GM21381 (cell line): ENCODE results near the gene HSD17B10.
"Not testable (repeated sequence)": the region's sequence is repeated elsewhere in the genome, so short reads cannot be mapped to it uniquely, and the experiment has no call there.

Source experiments
- ATAC-seq: cut with Tn5 transposase; IDR thresholded peaks from one replicate; pipeline ENCODE4 v1.9.1; 2021; ENCODE audit warnings: mild to moderate bottlenecking, moderate library complexity; ENCODE audit not compliant: unreplicated experiment

HSD17B10 gene

DNA sequence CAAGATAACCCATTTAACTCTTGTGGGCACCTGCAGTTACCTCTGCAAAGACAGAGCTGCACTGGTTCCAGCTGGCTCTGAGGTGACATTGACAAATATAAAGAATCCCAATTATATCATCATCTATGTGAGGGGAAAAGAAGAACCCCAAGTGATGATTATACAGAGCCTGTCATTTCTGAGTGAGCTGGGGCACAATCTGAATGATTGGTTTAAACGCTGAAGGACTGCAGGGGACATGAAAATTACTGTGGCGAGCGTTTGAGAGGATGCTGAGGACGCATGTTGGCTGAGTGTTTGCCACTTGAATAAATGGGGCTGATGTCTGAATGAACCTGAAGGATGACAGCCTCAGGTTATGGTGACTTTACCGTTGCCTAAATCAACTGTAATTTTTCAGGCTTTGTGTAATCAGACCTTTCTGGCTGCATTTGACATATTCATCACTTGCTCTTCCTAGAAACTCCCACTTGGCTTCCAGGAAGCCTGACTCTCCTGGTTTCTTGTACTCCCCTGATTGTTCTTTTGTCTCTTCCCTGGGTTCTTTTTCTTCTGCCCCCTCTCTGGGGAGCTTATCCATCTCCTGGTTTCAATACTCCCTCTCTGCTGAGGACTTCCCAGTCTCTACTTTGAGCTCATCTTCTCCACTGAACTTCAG lies 4.1 kb upstream of the HSD17B10 start:
- no peak for ATAC-seq

DNA sequence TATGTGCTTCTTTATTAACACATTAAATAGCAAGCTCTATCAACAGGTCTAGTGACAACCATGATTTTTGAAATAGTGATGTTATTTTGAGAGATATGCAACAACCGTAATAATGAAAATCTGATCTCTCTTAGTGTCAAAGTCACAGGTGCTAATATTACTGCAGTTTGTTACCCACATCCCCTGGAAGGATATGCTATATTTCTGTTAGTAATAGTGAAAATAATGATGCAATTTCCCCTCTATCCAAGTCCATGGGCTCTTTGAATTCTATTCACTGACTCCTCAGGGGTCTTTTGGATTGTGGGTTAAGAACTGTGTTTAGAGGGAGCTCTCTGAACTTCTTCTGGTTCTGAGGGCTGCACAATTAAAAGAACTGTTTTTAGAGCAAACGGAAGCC lies 3.0 kb upstream of the HSD17B10 start:
- ATAC-seq = no peak

DNA sequence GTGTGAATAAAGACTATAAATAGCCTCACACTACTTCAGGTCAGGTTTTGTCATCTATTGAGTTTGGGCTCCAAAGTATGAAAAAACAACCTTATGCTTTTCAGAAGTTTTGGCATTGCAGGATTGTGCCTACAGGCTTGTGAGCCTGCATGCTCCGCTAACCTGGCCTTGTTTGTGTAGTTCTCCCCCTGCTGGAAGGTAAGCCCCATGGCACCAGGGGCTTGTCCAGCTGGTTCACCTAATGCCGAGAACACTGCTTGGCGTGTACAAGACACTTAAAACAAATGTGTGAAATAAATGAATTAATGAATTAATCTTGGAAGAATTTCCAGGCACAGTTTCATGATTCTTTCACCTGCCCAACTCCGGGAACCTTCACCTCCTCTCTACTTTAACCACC lies 1.8 kb upstream of the HSD17B10 start:
- ATAC-seq = peak; percentile 55

DNA sequence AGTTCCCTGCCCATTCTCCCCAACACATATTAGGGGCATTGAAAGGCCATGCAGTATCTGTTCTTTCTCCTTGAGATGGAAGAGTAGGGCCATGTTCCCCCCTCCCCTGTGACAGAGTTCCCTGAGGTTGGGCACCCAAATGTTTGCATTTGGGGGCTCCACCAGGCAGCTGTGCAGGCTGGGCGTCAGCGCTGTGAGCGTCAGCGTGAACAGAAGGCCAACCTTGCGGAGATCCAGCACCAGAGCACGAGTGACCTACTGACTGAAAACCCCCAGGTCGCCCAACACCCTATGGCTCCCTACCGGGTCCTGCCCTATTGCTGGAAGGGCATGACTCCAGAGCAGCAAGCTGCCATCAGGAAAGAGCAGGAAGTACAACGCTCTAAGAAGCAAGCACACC lies 3.9 kb downstream of the HSD17B10 start:
- ATAC-seq = no peak

DNA sequence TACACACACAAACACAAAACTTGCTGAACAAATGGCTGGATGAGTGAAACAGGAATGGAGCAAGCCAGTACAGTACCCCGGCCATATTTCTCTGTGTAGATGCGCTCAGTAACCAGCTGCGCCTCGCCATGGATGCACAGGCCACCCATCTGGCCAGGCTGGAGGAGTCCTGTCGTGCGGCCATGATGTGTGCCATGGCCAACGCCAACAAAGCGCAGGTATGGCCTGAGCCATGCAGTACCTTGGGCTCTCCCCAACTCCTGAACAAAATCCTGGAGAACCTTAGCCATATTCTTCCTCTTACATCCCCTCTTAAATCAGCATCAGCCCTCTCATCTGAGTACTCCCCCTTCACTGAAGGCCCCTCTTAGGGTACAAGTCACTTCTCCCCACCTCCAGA lies 4.4 kb downstream of the HSD17B10 start:
- no peak for ATAC-seq

DNA sequence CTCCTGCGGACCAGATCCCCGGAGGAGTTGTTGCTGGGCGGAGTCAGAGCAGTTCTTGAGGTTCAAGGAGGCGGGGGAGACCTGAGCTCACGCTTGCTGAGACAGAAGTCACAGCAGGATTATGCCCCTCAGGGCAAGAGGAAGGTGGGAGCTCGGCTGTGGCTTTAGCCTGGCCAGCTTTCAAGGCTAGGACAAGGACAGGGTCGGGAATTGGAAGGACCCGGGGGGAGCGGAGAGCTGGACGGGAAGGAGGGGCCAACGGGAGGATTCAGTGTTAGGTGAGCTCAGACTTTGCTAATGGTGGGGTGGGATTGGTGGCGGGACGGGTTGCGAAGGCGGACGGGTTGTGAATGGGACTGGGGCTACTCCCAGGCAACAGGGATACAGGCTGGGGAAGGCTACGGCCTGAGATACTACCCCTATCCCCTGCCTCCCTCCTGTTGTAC lies 11.3 kb downstream of the HSD17B10 start, which contains the start of gene RIBC1:
RIBC1 (plus strand) TSS at position 13 of the 446 bp plus-strand sequence. CDS start 3,404 bp downstream, outside the sequence.
- ATAC-seq = no peak

DNA sequence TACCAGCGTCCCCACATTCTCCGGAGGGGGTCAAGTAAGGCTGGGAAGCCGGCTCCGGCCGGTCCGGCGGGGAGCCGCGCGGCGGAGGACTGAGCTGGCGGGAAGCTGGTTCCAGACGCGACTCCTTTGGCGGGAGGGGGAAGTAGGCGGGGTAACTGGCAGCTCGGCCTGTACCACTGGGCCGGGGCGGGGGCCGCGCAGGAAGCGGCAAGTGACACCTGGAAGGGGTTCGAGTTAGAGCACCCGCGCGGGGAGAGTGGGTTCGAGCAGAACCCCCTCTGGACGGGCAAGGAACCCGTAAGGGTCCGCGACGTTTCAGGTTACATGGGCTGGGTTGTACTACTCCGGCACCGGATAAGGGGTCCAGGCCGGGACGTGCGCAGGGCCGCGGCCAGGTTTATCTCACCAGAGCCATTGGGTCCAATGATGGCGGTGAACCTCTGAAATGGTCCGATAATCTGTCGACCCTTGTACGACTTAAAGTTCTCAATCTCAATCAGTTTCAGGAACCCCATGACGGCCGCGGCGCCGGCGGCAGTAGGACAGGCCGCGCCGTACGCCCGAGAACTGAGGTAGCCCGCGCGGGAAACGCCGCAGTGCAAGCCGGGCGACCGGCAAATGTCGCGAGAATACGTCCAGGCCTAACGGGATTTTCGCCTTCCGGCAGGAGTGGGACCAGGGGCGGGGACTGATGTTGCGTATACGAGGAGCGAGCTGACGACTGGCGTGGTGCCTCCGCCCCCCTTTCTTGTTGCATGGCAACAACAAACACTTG lies 11.9 kb downstream of the HSD17B10 start, which contains the start of gene SMC1A:
SMC1A (minus strand) TSS at position 569 of the 775 bp plus-strand sequence; CDS start at position 515, 54 bp downstream.
- peak; percentile 93 for ATAC-seq

DNA sequence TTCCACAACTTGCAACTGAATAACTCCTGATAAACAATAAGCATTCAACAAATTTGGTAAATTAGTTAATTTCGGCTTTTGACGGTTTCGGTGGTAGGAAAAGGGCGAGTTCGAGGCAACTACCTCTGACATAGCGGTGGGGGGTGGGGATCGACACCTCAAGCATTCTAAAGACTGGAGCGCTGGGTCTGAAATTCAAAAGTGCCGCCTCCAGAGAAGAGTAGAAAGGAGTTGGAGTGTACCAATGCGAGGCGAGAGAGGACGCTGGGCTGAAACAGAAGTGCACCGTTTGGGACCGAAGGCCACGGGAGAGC lies 12.4 kb downstream of the HSD17B10 start:
- peak; percentile 9 for ATAC-seq

DNA sequence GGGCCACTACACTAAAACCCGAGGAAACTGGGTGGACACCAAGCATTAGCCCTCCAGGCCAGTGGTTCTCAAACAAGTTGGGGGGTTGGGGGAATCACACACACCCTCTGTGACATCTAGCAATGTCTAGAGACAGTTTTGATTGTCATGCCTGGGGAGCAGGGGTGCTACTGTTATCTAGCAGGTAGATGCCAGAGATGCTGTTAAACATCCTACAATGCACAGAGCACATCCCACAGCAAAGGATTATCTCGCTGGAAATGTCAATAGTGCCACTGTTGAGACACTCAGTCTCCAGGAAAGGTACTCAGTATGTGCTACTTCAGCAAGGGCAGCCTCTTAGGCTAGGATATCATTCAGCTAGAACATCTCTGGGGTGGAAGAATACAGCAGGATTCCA lies 13.0 kb downstream of the HSD17B10 start:
- ATAC-seq = no peak

DNA sequence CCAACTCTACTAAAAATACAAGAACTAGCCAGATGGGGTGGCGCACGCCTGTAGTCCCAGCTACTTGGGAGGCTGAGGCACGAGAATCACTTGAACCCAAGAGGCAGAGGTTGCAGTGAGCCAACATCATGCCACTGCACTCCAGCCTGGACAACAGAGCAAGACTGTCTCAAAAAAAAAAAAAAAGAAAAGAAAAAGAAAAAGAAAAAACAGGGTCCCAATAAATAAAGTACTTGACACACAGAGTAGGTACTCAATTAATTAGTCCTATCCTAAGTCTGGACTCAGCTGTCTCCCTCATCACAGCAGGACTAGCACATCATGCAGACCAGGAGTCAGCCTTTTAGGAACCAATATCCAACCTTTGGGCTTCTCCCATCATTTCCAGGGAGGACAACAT lies 13.8 kb downstream of the HSD17B10 start:
- not testable (repeated sequence) for ATAC-seq

DNA sequence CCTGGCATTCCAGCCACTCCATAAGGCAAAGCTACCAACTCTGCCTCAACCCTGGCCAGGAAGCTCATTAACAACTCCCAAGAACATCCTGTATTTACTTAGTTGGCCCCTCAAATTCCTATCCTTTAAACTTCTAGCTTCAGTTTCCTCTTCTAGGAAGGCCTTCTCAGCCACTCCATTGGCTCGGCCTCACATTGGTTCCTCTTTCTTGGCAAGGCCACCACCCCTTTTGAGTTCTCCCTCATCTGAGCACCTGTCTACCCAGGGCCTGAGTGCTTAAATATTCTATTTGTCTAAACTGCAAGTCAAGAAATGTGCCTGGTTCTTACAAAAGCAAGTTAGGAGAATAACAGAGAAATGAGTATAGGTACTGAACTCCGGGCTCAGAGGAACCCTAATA lies 21.7 kb downstream of the HSD17B10 start:
- ATAC-seq = no peak

DNA sequence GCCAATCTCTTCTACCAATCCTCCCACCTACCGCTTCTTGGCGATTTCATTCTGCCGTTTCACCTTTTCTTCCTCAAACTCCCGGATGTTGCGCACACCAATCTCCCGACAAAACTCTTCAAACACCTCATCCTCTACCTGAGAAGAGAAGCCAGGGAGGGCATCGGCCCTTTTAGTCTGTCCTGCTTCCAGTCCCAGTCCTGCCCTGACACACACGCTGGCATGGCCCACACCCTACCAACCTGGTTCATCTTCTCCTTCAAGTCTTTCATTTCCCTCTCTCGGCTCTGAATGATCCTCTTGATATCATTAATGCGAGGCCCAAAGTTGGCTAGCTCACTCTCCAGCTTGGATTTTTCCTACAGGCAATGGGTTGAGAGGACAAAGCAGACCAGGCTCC lies 30.6 kb downstream of the HSD17B10 start:
- ATAC-seq = no peak

DNA sequence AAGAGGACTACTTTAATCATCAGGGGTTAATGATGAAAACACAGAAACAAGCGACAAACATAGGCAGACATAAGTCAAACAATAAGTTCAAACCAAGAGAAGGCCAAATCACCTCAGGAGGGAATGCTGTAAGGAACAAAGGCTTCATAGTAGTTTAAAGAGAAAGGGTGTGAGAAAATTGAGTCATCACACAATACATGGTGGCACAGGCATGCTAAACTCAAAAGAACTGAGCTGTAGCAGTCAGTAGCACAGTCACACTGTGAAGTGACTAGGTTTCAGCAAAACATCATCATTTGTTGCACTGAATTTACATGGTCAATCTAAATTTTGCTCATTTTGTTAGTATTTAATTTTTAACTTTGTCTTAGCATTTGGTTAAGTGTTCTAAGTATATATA lies 36.0 kb downstream of the HSD17B10 start:
- ATAC-seq = no peak

DNA sequence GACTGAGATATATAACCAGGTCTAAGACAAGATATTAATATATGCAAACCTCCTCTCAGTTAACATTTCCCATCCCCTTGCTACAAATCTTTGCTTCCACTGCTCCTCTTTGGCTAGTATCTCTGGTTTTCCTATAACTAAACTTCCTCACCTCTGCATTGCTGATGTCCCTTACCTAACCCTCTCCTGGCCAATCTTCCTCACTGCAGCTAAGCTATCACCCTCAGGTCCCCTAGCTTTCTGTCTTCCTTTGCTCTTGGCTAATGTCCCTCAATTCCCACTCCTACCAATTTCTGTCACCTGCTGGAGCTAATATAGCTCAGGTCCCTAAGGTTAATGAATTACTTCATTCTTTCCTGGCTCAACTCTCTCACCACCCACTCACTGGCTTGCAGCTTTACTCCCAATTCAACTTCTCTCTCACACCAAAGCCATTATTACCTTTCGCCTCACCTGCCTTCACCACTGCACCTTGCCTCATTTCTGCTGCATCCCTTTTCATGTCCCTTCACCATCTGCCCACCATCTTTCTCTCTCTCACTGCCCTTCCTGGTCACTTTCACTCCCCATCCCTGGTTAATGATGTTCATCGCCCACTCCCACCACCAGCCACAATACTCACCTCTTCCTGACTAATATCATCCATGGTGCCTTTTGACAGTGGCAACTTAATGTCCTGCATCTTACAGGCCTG lies 38.4 kb downstream of the HSD17B10 start:
- no peak for ATAC-seq

DNA sequence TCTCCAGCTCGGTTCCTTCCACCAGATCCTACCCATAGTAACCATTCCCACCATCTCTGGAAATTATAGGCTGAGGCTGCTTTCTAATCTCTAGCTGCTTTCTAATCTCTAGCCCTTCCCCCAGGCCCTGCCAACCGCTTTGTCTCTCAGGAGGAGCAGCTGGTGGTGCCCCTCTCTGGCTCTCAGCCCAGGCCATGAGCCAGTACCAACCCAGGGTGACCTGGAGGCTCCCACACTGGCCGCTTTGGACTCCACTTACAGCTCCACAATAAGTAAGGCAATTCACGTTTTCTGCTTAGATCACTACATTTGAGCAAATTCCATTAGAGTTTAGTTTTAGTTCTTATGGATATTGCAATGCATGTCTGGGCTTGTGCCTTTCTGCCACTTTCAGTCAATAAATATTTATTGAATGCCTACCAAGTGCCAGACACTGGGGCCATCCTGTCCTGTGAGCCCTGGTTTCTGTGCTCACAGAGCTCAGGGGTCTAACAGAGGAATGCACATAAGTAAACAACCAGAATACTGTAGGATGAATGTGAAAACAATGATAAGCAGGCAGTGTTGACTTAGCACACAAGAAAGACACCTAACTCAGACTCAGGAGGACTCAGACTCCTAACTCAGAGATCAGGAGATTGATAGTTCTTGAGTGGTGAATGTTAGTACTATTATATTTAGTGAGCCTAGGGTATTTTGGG lies 50.6 kb downstream of the HSD17B10 start:
- no peak for ATAC-seq
